IPS DF 4.7 (cell line): ENCODE measurements around the gene ADAMTS18.
"Not testable (repeated sequence)": the region's sequence is repeated elsewhere in the genome, so short reads cannot be mapped to it uniquely, and the experiment has no call there.

ENCODE experiments used
- DNase-seq: peaks from one replicate; pipeline ENCODE4 v3.0.0-alpha.2; 2013; ENCODE audit warnings: low spot score; ENCODE audit errors: extremely low read depth

The ADAMTS18 gene

GRCh38 chr16:77434530-77435271 lies at the start of gene ADAMTS18:
ADAMTS18 (minus strand) TSS chr16:77435034; CDS start chr16:77434695, 339 bp downstream.
- no peak for DNase-seq

GRCh38 chr16:77480681-77481315 lies 46.0 kb upstream of the ADAMTS18 start:
- no peak for DNase-seq

- DNase-seq = no peak
These were observed 37.4 kb upstream of the ADAMTS18 start for GRCh38 chr16:77472262-77472661.

GRCh38 chr16:77470851-77471250 lies 36.0 kb upstream of the ADAMTS18 start:
- no peak for DNase-seq

GRCh38 chr16:77469634-77470033 lies 34.8 kb upstream of the ADAMTS18 start:
- no peak for DNase-seq

- DNase-seq = no peak
These were observed 34.0 kb upstream of the ADAMTS18 start for GRCh38 chr16:77468831-77469230.

- no peak for DNase-seq
These were observed 33.0 kb upstream of the ADAMTS18 start for GRCh38 chr16:77467821-77468335.

- DNase-seq = not testable (repeated sequence)
These were observed 28.8 kb upstream of the ADAMTS18 start for GRCh38 chr16:77463659-77464058.

- DNase-seq = no peak
These were observed 28.1 kb upstream of the ADAMTS18 start for GRCh38 chr16:77462894-77463293.

- DNase-seq = no peak
These were observed 24.9 kb upstream of the ADAMTS18 start for GRCh38 chr16:77459534-77460254.

- DNase-seq = no peak
These were observed 22.2 kb upstream of the ADAMTS18 start for GRCh38 chr16:77457046-77457445.

- DNase-seq = no peak
These were observed 17.4 kb upstream of the ADAMTS18 start for GRCh38 chr16:77452243-77452642.

- DNase-seq = no peak
These were observed 16.1 kb upstream of the ADAMTS18 start for GRCh38 chr16:77450790-77451487.

- DNase-seq = no peak
These were observed 14.4 kb upstream of the ADAMTS18 start for GRCh38 chr16:77449208-77449607.

- DNase-seq = no peak
These were observed 10.5 kb upstream of the ADAMTS18 start for GRCh38 chr16:77445324-77445723.

- DNase-seq = no peak
These were observed 9.3 kb upstream of the ADAMTS18 start for GRCh38 chr16:77444147-77444460.

GRCh38 chr16:77443357-77444146 lies 8.7 kb upstream of the ADAMTS18 start:
- no peak for DNase-seq

GRCh38 chr16:77442078-77442477 lies 7.2 kb upstream of the ADAMTS18 start:
- DNase-seq = no peak

GRCh38 chr16:77439106-77439505 lies 4.3 kb upstream of the ADAMTS18 start:
- no peak for DNase-seq

- DNase-seq = no peak
These were observed 3.0 kb upstream of the ADAMTS18 start for GRCh38 chr16:77437859-77438258.

GRCh38 chr16:77435272-77435820 lies 512 bp upstream of the ADAMTS18 start:
- no peak for DNase-seq
